Mesothelial cell of epicardium (in vitro differentiated cells): ENCODE results near the gene DLL1. TPM values are rescaled to one million over a fixed set of nuclear protein-coding genes. Genes with fewer than 3 reads are reported as not detected.
"Not testable (repeated sequence)": the region's sequence is repeated elsewhere in the genome, so short reads cannot be mapped to it uniquely, and the experiment has no call there.

ENCODE experiments used
- DNase-seq, 2 experiments: peaks; one replicate each; pipeline ENCODE4 v3.0.0; 2021; ENCODE audit warnings: low spot score in 2 of 2; ENCODE audit not compliant: unreplicated experiment in 2 of 2
- H3K27ac Mint-ChIP-seq: 2 replicates; pipeline ENCODE4 v1.8.0; 2021; ENCODE audit warnings: mixed read lengths
- H3K27me3 Mint-ChIP-seq: 2 replicates; pipeline ENCODE4 v1.8.0; 2021; ENCODE audit warnings: low read depth, mixed read lengths
- H3K36me3 Mint-ChIP-seq: 2 replicates; pipeline ENCODE4 v1.8.0; 2021; ENCODE audit warnings: mixed read lengths
- H3K4me1 Mint-ChIP-seq: 2 replicates; pipeline ENCODE4 v1.8.0; 2021; ENCODE audit warnings: mixed read lengths
- H3K4me3 Mint-ChIP-seq: 2 replicates; pipeline ENCODE4 v1.8.0; 2021; ENCODE audit warnings: mild to moderate bottlenecking, moderate library complexity, mixed read lengths
- H3K9me3 Mint-ChIP-seq: 2 replicates; pipeline ENCODE4 v1.8.0; 2021; ENCODE audit warnings: mixed read lengths
- CTCF ChIP-seq: fragments of 200-600 bp; sonication (generic); IDR thresholded peaks from one replicate; pipeline ENCODE4 v1.5.0; 2021; ENCODE audit warnings: antibody characterized with exemption; ENCODE audit not compliant: unreplicated experiment
- total RNA-seq: library from RNA; stranded (reverse); gene quantifications from 3 replicates; pipeline ENCODE4 v1.2.1, GENCODE V29; 2021

DLL1 gene
- 2.6 to 4.8 TPM (median 3.6 TPM) in 3 replicates for total RNA-seq

DNA sequence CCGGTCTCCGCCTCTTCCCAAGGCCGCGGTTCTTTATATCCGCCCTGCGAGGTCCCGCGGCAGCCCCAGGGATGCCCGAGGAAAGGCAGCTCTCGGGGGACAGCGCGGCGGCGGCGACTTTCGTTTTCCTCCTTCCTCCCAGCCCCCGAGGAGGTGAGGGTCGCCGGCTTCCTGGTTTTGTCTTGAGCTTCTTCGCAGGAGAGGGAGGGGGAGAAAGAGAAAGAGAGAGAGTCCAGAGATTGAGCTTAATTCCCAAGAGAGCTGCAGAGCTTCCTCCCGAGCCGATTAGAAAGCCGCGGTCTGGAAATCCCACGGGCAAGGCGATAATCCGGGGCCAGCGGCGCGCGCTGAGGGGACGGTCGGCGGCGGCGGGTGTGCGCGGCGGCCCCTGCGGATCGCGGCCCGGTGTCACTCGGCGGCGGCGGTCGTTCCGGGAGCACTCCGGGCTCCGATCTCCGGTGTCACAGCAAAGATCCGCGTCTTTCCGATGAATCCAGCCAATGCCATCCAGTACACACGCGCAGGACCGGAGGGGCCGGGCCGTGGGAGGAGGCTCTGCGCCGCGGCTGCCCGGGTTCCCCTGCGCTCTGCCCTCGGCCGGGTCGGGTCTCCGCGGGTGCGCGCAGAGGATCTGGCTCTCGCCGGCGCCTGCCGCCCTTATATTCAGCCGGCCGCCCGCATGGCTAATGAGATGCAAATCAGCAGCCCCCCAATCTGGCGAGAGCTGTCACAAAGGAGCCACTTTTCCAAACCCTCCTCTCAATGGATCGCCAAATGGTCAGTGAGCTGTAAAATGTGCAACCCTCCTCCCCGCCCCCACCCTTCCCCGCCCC is at the start of gene DLL1:
DLL1 (minus strand) TSS at position 783 of the 833 bp plus-strand sequence. CDS start 939 bp downstream, outside the sequence.
- Mint-ChIP-seq H3K27ac (peak within 1 kb of the TSS; percentile 44), H3K36me3 (no peaks in the 10 kb centered on the region), H3K4me1 (peaks cover 43% of the 10 kb centered on the region), H3K9me3 (no peaks in the 10 kb centered on the region), H3K4me3 (peak within 1 kb of the TSS; percentile 77), H3K27me3 (peaks cover 84% of the 10 kb centered on the region)
- no peak for DNase-seq
- no peak for TF ChIP-seq CTCF

DNA sequence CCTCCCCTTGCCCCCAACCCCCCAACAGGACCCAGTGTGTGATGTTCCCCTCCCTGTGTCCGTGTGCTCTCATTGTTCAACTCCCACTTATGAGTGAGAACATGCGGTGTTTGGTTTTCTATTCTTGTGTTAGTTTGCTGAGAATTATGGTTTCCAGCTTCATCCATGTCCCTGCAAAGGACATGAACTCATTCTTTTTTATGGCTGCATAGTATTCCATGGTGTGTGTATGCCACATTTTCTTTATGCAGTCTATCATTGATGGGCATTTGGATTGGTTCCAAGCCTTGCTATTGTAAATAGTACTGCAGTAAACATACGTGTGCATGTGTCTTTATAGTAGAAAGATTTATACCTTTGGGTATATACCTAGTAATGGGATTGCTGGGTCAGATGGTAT is 44.3 kb upstream of the DLL1 start:
- not testable (repeated sequence) for DNase-seq, H3K27ac Mint-ChIP-seq, H3K9me3 Mint-ChIP-seq, H3K27me3 Mint-ChIP-seq, H3K4me1 Mint-ChIP-seq, H3K4me3 Mint-ChIP-seq
- peaks cover 52% of the 10 kb centered on the region for H3K36me3 Mint-ChIP-seq

DNA sequence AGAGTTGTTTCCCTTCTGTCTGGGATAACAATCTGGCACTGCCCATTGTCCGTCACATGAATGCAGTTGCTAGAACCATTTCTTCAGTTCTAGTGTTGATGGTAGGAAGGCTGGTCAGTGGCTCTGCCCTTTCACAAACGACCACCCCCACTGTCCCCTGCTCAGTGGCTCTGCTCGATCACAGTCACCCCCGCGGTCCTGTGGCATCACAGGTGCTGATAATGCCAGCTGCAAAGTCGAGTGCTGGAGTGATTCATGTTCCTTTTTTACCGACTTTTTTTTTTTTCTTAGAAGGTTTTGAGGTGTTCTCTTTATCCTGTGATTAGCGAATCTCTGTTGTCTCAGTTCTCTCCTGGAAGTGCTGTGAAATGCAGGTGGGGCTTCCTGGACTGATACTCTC is 38.4 kb upstream of the DLL1 start:
- H3K4me3 Mint-ChIP-seq, result no peak overlapping the region
- H3K36me3 Mint-ChIP-seq, result peaks cover 40% of the 10 kb centered on the region
- H3K27me3 Mint-ChIP-seq, result no peaks in the 10 kb centered on the region
- no peak for DNase-seq
- TF ChIP-seq CTCF, result no peak
- H3K9me3 Mint-ChIP-seq, result peaks cover 5% of the 10 kb centered on the region
- H3K4me1 Mint-ChIP-seq, result no peaks in the 10 kb centered on the region
- no peak overlapping the region for H3K27ac Mint-ChIP-seq

DNA sequence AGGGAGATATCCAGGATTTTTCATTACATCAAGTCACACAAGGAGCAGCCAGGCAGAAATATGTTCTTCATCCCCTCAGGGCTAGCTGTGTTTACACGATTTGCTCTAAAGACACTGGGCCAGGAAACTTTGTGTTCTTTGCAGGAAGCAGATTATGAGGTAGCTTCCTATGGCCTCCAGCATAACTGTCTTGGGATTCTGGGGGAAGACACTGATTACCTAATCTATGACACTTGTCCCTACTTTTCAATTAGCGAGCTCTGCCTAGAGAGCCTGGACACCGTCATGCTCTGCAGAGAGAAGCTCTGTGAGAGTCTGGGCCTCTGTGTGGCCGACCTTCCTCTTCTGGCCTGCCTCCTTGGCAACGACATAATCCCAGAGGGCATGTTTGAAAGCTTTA is 26.8 kb upstream of the DLL1 start:
- H3K9me3 Mint-ChIP-seq, result no peaks in the 10 kb centered on the region
- H3K36me3 Mint-ChIP-seq, result peaks cover 29% of the 10 kb centered on the region
- DNase-seq, result no peak
- no peak overlapping the region for H3K27ac Mint-ChIP-seq
- H3K4me1 Mint-ChIP-seq, result no peaks in the 10 kb centered on the region
- H3K4me3 Mint-ChIP-seq, result no peak overlapping the region
- TF ChIP-seq CTCF, result no peak
- H3K27me3 Mint-ChIP-seq, result no peaks in the 10 kb centered on the region

DNA sequence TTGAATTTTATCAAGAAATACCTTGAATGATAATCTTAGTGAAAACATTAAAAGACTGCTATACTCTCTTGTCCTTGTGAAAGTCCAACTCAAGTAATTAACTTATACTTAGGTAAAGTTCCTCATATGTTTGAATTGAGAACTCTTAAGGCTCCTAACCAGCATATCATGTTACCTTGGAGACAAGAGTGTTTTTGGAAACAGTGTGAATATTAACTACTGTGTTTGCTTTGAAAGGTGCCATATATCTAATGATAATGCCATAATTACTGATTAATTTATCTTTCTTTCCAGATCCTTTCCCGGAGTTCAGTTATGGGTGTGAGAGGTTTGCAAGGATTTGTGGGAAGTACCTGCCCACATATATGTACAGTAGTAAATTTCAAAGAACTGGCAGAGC is 26.2 kb upstream of the DLL1 start:
- TF ChIP-seq CTCF, result no peak
- Mint-ChIP-seq H3K27me3 (no peaks in the 10 kb centered on the region), H3K36me3 (peaks cover 23% of the 10 kb centered on the region), H3K9me3 (no peaks in the 10 kb centered on the region), H3K4me3 (no peak overlapping the region), H3K27ac (no peak overlapping the region), H3K4me1 (no peaks in the 10 kb centered on the region)
- no peak for DNase-seq

GRCh38 chr6:170316071-170316470 is 25.2 kb upstream of the DLL1 start:
- Mint-ChIP-seq H3K4me1 (no peaks in the 10 kb centered on the region), H3K9me3 (no peaks in the 10 kb centered on the region), H3K27me3 (no peaks in the 10 kb centered on the region), H3K4me3 (no peak overlapping the region), H3K36me3 (peaks cover 19% of the 10 kb centered on the region), H3K27ac (no peak overlapping the region)
- no peak for DNase-seq
- no peak for TF ChIP-seq CTCF
